SK-N-SH (cell line): ENCODE data around the gene MS4A15. TPM values are rescaled to one million over a fixed set of nuclear protein-coding genes. Genes with fewer than 3 reads are reported as not detected.

Experiments used
- CTCF ChIA-PET: fragments of 300-600, 350-600 bp; formaldehyde crosslinking; extraction: SDS; loops from one replicate; lab custom pipeline; 2021; lab: Yijun Ruan, JAX
- POLR2A ChIA-PET: fragments of 350-600 bp; sonication (Branson Sonifier 250); formaldehyde crosslinking; extraction: SDS; loops from one replicate; lab custom pipeline; 2020; ENCODE audit warnings: antibody characterized with exemption, inconsistent platforms; lab: Yijun Ruan, JAX
- DNase-seq: peaks from one replicate; pipeline ENCODE4 v3.0.0; 2012
- H2AFZ ChIP-seq: fragments of 200-600 bp; sonication (generic); 2 replicates; pipeline ENCODE4 v1.8.1; 2016; ENCODE audit warnings: antibody characterized with exemption, mild to moderate bottlenecking, low read depth
- H3F3A ChIP-seq: fragments of 200-600 bp; sonication (generic); replicated peaks from 2 replicates; pipeline ENCODE3; 2016; ENCODE audit warnings: antibody characterized with exemption, mild to moderate bottlenecking; ENCODE audit not compliant: insufficient read depth
- H3K27ac ChIP-seq, 2 experiments: fragments of 200-500 bp in 1 of 2; fragments of 200-600 bp in 1 of 2; sonication (Bioruptor generic) in 1 of 2; sonication (generic), shearing (Covaris generic) in 1 of 2; 2 replicates each; pipeline versions ENCODE4 v1.5.1 to v1.6.1; 2014 to 2016; ENCODE audit warnings: low read depth in 2 of 2, inconsistent platforms in 1 of 2, low read length in 1 of 2, mild to moderate bottlenecking in 1 of 2, mixed read lengths in 1 of 2
- H3K27me3 ChIP-seq: fragments of 200-600 bp; sonication (generic), shearing (Covaris generic); 2 replicates; pipeline ENCODE4 v1.6.1; 2016; ENCODE audit warnings: mixed run types; ENCODE audit not compliant: insufficient read depth
- H3K36me3 ChIP-seq, 2 experiments: fragments of 200-500 bp in 1 of 2; fragments of 200-600 bp in 1 of 2; sonication (Bioruptor generic) in 1 of 2; sonication (generic) in 1 of 2; replicated peaks in 1 of 2; 2 replicates each; pipeline versions ENCODE3 to v1.5.1; 2014 to 2016; ENCODE audit warnings: low read length in 1 of 2, mild to moderate bottlenecking in 1 of 2; ENCODE audit not compliant: insufficient read depth in 2 of 2, control insufficient read depth in 1 of 2
- H3K4me1 ChIP-seq, 2 experiments: fragments of 200-500 bp in 1 of 2; fragments of 200-600 bp in 1 of 2; sonication (Bioruptor generic) in 1 of 2; sonication (generic), shearing (Covaris generic) in 1 of 2; 2 replicates each; pipeline versions ENCODE4 v1.5.1 to v1.6.1; 2014 to 2016; ENCODE audit warnings: low read depth in 1 of 2, low read length in 1 of 2, mixed run types in 1 of 2; ENCODE audit not compliant: insufficient read depth in 2 of 2, control insufficient read depth in 1 of 2
- H3K4me2 ChIP-seq: fragments of 200-600 bp; sonication (generic), shearing (Covaris generic); 2 replicates; pipeline ENCODE4 v1.6.1; 2017; ENCODE audit warnings: mixed run types
- H3K4me3 ChIP-seq, 2 experiments: fragments of 200-500 bp in 1 of 2; fragments of 200-600 bp in 1 of 2; sonication (Bioruptor generic) in 1 of 2; sonication (generic), shearing (Covaris generic) in 1 of 2; 2 replicates each; pipeline versions ENCODE4 v1.5.1 to v1.8.1; 2014 to 2016; ENCODE audit warnings: low read depth in 2 of 2, inconsistent platforms in 1 of 2, low read length in 1 of 2, mild to moderate bottlenecking in 1 of 2, mixed read lengths in 1 of 2, moderate library complexity in 1 of 2
- H3K79me2 ChIP-seq: fragments of 200-600 bp; sonication (generic); 2 replicates; pipeline ENCODE4 v1.8.1; 2017; ENCODE audit warnings: mild to moderate bottlenecking; ENCODE audit not compliant: insufficient read depth
- H3K9ac ChIP-seq: fragments of 200-600 bp; sonication (generic); 2 replicates; pipeline ENCODE4 v1.6.1; 2017; ENCODE audit warnings: mixed run types
- H3K9me2 ChIP-seq: fragments of 200-600 bp; sonication (generic); 2 replicates; pipeline ENCODE4 v1.6.1; 2017; ENCODE audit warnings: mixed run types
- H3K9me3 ChIP-seq: fragments of 200-600 bp; sonication (generic); 2 replicates; pipeline ENCODE4 v1.6.1; 2017; ENCODE audit warnings: mixed run types, mild to moderate bottlenecking, moderate library complexity
- H4K20me1 ChIP-seq: fragments of 200-600 bp; sonication (generic); 2 replicates; pipeline ENCODE4 v1.6.1; 2017; ENCODE audit warnings: mild to moderate bottlenecking, mixed run types; ENCODE audit not compliant: insufficient read depth
- ELF1 ChIP-seq: IDR thresholded peaks from 2 replicates; pipeline ENCODE4 v1.4.0; 2012
- FOXM1 ChIP-seq: IDR thresholded peaks from 2 replicates; pipeline ENCODE4 v1.4.0; 2012; ENCODE audit warnings: low read depth, mild to moderate bottlenecking
- JUND ChIP-seq: IDR thresholded peaks from 2 replicates; pipeline ENCODE4 v1.4.0; 2012
- MEF2A ChIP-seq: IDR thresholded peaks from 2 replicates; pipeline ENCODE4 v1.4.0; 2012; ENCODE audit warnings: low read depth, borderline replicate concordance
- NFIC ChIP-seq: IDR thresholded peaks from 2 replicates; pipeline ENCODE4 v1.4.0; 2012; ENCODE audit warnings: borderline replicate concordance
- NRF1 ChIP-seq: IDR thresholded peaks from 2 replicates; pipeline ENCODE4 v1.6.1; 2012; ENCODE audit warnings: low read depth, mild to moderate bottlenecking, low read length
- POLR2AphosphoS5 ChIP-seq: IDR thresholded peaks from 2 replicates; pipeline ENCODE4 v1.6.1; 2012; ENCODE audit warnings: low read depth, low read length
- RAD21 ChIP-seq: IDR thresholded peaks from 2 replicates; pipeline ENCODE4 v1.6.1; 2012; ENCODE audit warnings: mild to moderate bottlenecking, low read length
- RCOR1 ChIP-seq: fragments of 150-350 bp; IDR thresholded peaks from 2 replicates; pipeline ENCODE4 v1.6.1; 2017; ENCODE audit warnings: antibody characterized with exemption, low read length
- SIN3A ChIP-seq: IDR thresholded peaks from 2 replicates; pipeline ENCODE4 v1.6.1; 2012; ENCODE audit warnings: low read depth, mild to moderate bottlenecking, low read length, moderate library complexity, borderline replicate concordance
- TCF12 ChIP-seq: IDR thresholded peaks from 2 replicates; pipeline ENCODE4 v1.4.0; 2012
- YY1 ChIP-seq: IDR thresholded peaks from 2 replicates; pipeline ENCODE4 v1.4.0; 2012; ENCODE audit warnings: low read depth, mild to moderate bottlenecking
- WGBS: methylation state at CpG from one replicate; pipeline ENCODE4 v1.1.6; 2017; ENCODE audit warnings: low lambda C conversion rate; 5-methylcytosine and 5-hydroxymethylcytosine counted together
- polyA plus RNA-seq, 3 experiments: library from polyadenylated mRNA; depleted of rRNA; stranded (reverse); fragments of >200 nt; gene quantifications; 2 replicates each; pipeline ENCODE4 v1.2.3, GENCODE V29; 2012
- TF ChIP-seq, protein P1 (sequence below): fragments of 200-600 bp; sonication (generic); IDR thresholded peaks from 2 replicates; pipeline ENCODE4 v1.6.1; 2017; ENCODE audit warnings: antibody characterized with exemption, mild to moderate bottlenecking, moderate library complexity
- TF ChIP-seq, protein P2 (sequence below): fragments of 150-350 bp; IDR thresholded peaks from 2 replicates; pipeline ENCODE4 v1.6.1; 2017; ENCODE audit warnings: antibody characterized with exemption, low read length, low read depth, borderline replicate concordance

Gene MS4A15
- polyA plus RNA-seq, 1 of the 3 experiments (the other 2 are of a cell fraction): not detected

DNA sequence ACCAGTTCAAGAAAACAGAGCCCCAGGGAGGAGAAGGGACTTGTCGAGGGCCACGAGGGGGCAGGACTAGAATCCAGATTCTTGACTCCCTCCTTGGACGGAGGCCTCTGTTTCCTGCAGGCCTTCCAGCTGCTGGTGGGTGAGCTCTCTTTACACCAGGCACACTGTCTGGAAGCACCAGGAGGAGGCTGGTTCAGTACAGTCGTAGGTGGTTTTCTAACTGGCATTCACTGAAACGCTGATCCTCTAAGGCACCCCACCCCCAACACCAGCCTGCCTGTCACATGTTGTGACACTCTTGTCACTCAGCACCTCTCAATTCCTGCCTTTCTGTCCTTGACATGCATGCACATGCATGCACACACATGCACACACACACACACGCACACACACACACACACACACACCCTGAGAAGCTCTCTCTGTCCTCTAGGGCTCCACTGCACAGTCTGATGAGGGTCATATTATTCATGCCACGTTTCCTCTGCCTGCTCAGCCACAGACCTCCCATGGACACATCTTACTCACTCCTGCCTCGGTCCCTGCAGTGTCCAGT is 29.2 kb downstream of the MS4A15 start:
- no peaks in the 10 kb centered on the region for H4K20me1 ChIP-seq
- 30% methylated on average over 8 of the region's 8 CpGs for WGBS
- POLR2A ChIA-PET: no interaction called here
- no peak for TF ChIP-seq YY1
- no peak for TF ChIP-seq NFIC
- H3F3A ChIP-seq: no peaks in the 10 kb centered on the region
- no peak overlapping the region for H3K9ac ChIP-seq
- H3K4me2 ChIP-seq: no peak overlapping the region
- no peaks in the 10 kb centered on the region for H3K27me3 ChIP-seq
- H2AFZ ChIP-seq: no peak overlapping the region
- DNase-seq: no peak
- H3K27ac ChIP-seq: no peak overlapping the region
- H3K36me3 ChIP-seq: no peaks in the 10 kb centered on the region
- H3K9me2 ChIP-seq: no peaks in the 10 kb centered on the region
- no peak overlapping the region for H3K4me3 ChIP-seq
- no peaks in the 10 kb centered on the region for H3K9me3 ChIP-seq
- CTCF ChIA-PET: interaction anchor here (0.6 to 1.0 kb wide), 2 partner anchors 10 to 45 kb away, joined by 3 read pairs; no protein-coding TSS in a partner anchor
- H3K4me1 ChIP-seq: no peaks in the 10 kb centered on the region
- no peaks in the 10 kb centered on the region for H3K79me2 ChIP-seq

DNA sequence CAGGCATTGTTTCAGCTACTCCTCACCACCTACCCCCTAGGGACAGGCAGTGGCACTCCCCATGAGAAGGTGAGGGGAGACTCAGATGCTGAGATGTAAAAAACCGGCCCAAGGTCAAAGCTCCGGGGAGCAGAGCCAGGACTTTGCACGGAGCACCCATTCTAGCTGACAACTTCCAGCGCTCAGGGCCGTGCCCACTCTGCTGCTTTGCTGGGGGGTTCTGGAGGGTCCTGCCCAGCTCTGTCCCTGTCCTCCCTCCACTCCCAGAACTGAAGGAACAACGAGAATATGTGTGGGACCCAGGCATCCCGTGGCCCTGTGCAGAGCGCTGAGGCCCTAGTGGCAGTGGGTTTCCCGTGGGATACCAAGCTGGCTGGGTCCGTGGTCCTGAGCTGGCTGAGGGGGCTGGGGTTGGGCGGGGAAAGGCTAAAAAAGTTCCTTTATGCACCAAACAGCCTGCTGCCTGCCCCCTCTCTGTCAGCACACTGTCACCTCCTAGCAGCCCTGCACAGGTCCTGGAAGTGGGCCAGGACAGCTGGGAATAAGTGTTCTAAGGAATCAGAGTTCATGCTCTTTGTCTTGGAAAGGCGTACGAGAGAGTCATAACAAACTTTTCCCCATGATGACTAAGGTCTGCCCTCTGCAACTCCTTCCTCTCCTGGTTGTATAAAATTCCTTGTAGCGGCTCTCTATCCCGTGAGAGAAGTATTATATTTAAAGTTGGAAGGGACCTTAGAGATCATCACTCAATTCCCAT is 30.3 kb downstream of the MS4A15 start:
- H3K27me3 ChIP-seq: no peaks in the 10 kb centered on the region
- H3K27ac ChIP-seq: 0 out of 4 replicates have a peak overlapping the region, but pooled peaks of 1 of the 2 experiments have one; percentile 20
- no peak overlapping the region for H3K9ac ChIP-seq
- 0 out of 2 replicates have a peak overlapping the region, but pooled peaks have one; percentile 15 for H3K4me2 ChIP-seq
- no peak for DNase-seq
- no peaks in the 10 kb centered on the region for H3K9me2 ChIP-seq
- no peaks in the 10 kb centered on the region for H3F3A ChIP-seq
- H2AFZ ChIP-seq: no peak overlapping the region
- TF ChIP-seq NRF1: no peak
- TF ChIP-seq RAD21: no peak
- TF ChIP-seq NFIC: no peak
- TF ChIP-seq TCF12: no peak
- TF ChIP-seq, protein P1, sequence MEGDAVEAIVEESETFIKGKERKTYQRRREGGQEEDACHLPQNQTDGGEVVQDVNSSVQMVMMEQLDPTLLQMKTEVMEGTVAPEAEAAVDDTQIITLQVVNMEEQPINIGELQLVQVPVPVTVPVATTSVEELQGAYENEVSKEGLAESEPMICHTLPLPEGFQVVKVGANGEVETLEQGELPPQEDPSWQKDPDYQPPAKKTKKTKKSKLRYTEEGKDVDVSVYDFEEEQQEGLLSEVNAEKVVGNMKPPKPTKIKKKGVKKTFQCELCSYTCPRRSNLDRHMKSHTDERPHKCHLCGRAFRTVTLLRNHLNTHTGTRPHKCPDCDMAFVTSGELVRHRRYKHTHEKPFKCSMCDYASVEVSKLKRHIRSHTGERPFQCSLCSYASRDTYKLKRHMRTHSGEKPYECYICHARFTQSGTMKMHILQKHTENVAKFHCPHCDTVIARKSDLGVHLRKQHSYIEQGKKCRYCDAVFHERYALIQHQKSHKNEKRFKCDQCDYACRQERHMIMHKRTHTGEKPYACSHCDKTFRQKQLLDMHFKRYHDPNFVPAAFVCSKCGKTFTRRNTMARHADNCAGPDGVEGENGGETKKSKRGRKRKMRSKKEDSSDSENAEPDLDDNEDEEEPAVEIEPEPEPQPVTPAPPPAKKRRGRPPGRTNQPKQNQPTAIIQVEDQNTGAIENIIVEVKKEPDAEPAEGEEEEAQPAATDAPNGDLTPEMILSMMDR: no peak
- no peak for TF ChIP-seq JUND
- no peak for TF ChIP-seq MEF2A
- no peak for TF ChIP-seq FOXM1
- no peak for TF ChIP-seq RCOR1
- TF ChIP-seq POLR2AphosphoS5: no peak
- TF ChIP-seq ELF1: no peak
- TF ChIP-seq, protein P2, sequence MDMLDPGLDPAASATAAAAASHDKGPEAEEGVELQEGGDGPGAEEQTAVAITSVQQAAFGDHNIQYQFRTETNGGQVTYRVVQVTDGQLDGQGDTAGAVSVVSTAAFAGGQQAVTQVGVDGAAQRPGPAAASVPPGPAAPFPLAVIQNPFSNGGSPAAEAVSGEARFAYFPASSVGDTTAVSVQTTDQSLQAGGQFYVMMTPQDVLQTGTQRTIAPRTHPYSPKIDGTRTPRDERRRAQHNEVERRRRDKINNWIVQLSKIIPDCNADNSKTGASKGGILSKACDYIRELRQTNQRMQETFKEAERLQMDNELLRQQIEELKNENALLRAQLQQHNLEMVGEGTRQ: no peak
- TF ChIP-seq SIN3A: no peak
- CTCF ChIA-PET: interaction anchor here (0.8 to 1.1 kb wide), 2 partner anchors 12 to 30 kb away, joined by 3 read pairs; partner anchors contain the start of gene MS4A15
- H3K4me1 ChIP-seq: no peaks in the 10 kb centered on the region
- WGBS: 55% methylated on average over 11 of the region's 15 CpGs
- H3K4me3 ChIP-seq: no peak overlapping the region
- no peaks in the 10 kb centered on the region for H3K9me3 ChIP-seq
- POLR2A ChIA-PET: no interaction called here
- H3K36me3 ChIP-seq: no peaks in the 10 kb centered on the region
- H4K20me1 ChIP-seq: no peaks in the 10 kb centered on the region
- H3K79me2 ChIP-seq: no peaks in the 10 kb centered on the region
